Caco-2 (cell line): ENCODE data around the gene NKX2-4. TPM values are rescaled to one million over a fixed set of nuclear protein-coding genes. Genes with fewer than 3 reads are reported as not detected.
"Not testable (repeated sequence)": the region's sequence is repeated elsewhere in the genome, so short reads cannot be mapped to it uniquely, and the experiment has no call there.

ENCODE experiments used
- BruUV-seq: library from RNA; stranded (reverse); fragments of 400-500 nt; replicated peaks from 2 replicates; lab custom pipeline; 2021; lab: Mats Ljungman, UMichigan
- CTCF ChIA-PET: fragments of 300-600 bp; sonication (Branson Sonifier 250); formaldehyde crosslinking; loops from one replicate; lab custom pipeline; 2022; ENCODE audit warnings: antibody characterized with exemption; lab: Charles Lee
- POLR2A ChIA-PET: fragments of 300-600 bp; sonication (Branson Sonifier 250); formaldehyde crosslinking; loops from one replicate; lab custom pipeline; 2022; ENCODE audit warnings: antibody characterized with exemption; lab: Charles Lee
- DNase-seq, 2 experiments: peaks; one replicate each; pipeline versions ENCODE4 v3.0.0 to v3.0.0-alpha.2; 2020 to 2022
- H3K27me3 ChIP-seq: replicated peaks from 2 replicates; pipeline ENCODE4 v1.6.0; 2011; ENCODE audit warnings: low read length; ENCODE audit not compliant: control insufficient read depth, insufficient read depth
- H3K36me3 ChIP-seq: 2 replicates; pipeline ENCODE4 v1.5.1; 2011; ENCODE audit warnings: low read length; ENCODE audit not compliant: control insufficient read depth, insufficient read depth
- H3K4me1 ChIP-seq: fragments of 250-450 bp; sonication (Bioruptor Pico); 2 replicates; pipeline ENCODE4 v1.5.1; 2020; ENCODE audit warnings: mild to moderate bottlenecking
- H3K4me3 ChIP-seq: 2 replicates; pipeline ENCODE4 v1.5.1; 2011; ENCODE audit warnings: low read depth, mild to moderate bottlenecking, control low read depth, low read length
- H3K9me3 ChIP-seq: fragments of 250-450 bp; sonication (Bioruptor Pico); 2 replicates; pipeline ENCODE4 v1.5.1; 2020; ENCODE audit warnings: mild to moderate bottlenecking, moderate library complexity
- H3K27ac Mint-ChIP-seq: one replicate; pipeline ENCODE4 v1.8.0; 2022; ENCODE audit warnings: mixed read lengths; ENCODE audit not compliant: unreplicated experiment
- H3K27me3 Mint-ChIP-seq: one replicate; pipeline ENCODE4 v1.8.0; 2022; ENCODE audit warnings: mixed read lengths; ENCODE audit not compliant: insufficient read depth, unreplicated experiment
- H3K36me3 Mint-ChIP-seq: one replicate; pipeline ENCODE4 v1.8.0; 2022; ENCODE audit warnings: mild to moderate bottlenecking, mixed read lengths; ENCODE audit not compliant: insufficient read depth, unreplicated experiment
- H3K4me1 Mint-ChIP-seq: one replicate; pipeline ENCODE4 v1.8.0; 2022; ENCODE audit warnings: low read depth, mixed read lengths; ENCODE audit not compliant: unreplicated experiment
- H3K4me3 Mint-ChIP-seq: one replicate; pipeline ENCODE4 v1.8.0; 2022; ENCODE audit warnings: mild to moderate bottlenecking, moderate library complexity, mixed read lengths; ENCODE audit not compliant: unreplicated experiment
- H3K9me3 Mint-ChIP-seq: one replicate; pipeline ENCODE4 v1.8.0; 2022; ENCODE audit warnings: mixed read lengths; ENCODE audit not compliant: unreplicated experiment
- CTCF ChIP-seq, 2 experiments: fragments of 200-600 bp in 1 of 2; IDR thresholded peaks; 1 replicate in 1 of 2; 2 replicates in 1 of 2; pipeline versions ENCODE4 v1.5.1 to v1.8.0; 2011 to 2022; ENCODE audit warnings: antibody characterized with exemption in 1 of 2, control low read depth in 1 of 2, inconsistent platforms in 1 of 2, low read depth in 1 of 2, low read length in 1 of 2, mild to moderate bottlenecking in 1 of 2, moderate library complexity in 1 of 2; ENCODE audit not compliant: insufficient read depth in 1 of 2, severe bottlenecking in 1 of 2, unreplicated experiment in 1 of 2
- intact Hi-C: fragments of 100-400 bp; cut with micrococcal nuclease; formaldehyde crosslinking; loops from one replicate; pipeline ENCODE4 v1.10.0; 2022; ENCODE audit not compliant: unreplicated experiment
- total RNA-seq: library from RNA; stranded (reverse); gene quantifications from 2 replicates; pipeline ENCODE4 v1.2.3, GENCODE V29; 2022

NKX2-4 gene
- total RNA-seq, 1 experiment from 2014 or later = not detected

- H3K36me3 ChIP-seq = no peaks in the 10 kb centered on the region; the same call in 1 of the 2 replicates
- Mint-ChIP-seq H3K36me3 (peaks cover 37% of the 10 kb centered on the region), H3K4me3 (no peak overlapping the region), H3K4me1 (no peaks in the 10 kb centered on the region), H3K27me3 (no peaks in the 10 kb centered on the region), H3K27ac (no peak overlapping the region), H3K9me3 (no peaks in the 10 kb centered on the region)
- TF ChIP-seq CTCF (IDR thresholded peaks at IDR 0.05; ENCODE audit: insufficient read depth in 1 of 2, low read depth in 1 of 2, low read length in 1 of 2, severe bottlenecking in 1 of 2, unreplicated experiment in 1 of 2) = no peak
- no peaks in the 10 kb centered on the region for H3K27me3 ChIP-seq
- POLR2A ChIA-PET = no interaction called here
- no TSS peak for BruUV-seq
- intact Hi-C loops = no loop called here
- no peak for DNase-seq
- H3K9me3 ChIP-seq = no peaks in the 10 kb centered on the region
- no peaks in the 10 kb centered on the region for H3K4me1 ChIP-seq
- CTCF ChIA-PET = no interaction called here
- H3K4me3 ChIP-seq = no peak overlapping the region
These were observed 28.5 kb downstream of the NKX2-4 start for GRCh38 chr20:21368791-21369190.

GRCh38 chr20:21366273-21366672 lies 31.1 kb downstream of the NKX2-4 start:
- H3K27ac Mint-ChIP-seq, H3K4me1 Mint-ChIP-seq, POLR2A ChIA-PET, H3K4me3 Mint-ChIP-seq, H3K9me3 ChIP-seq, BruUV-seq, DNase-seq, H3K27me3 Mint-ChIP-seq, H3K36me3 ChIP-seq, H3K4me1 ChIP-seq, H3K9me3 Mint-ChIP-seq, H3K4me3 ChIP-seq, H3K27me3 ChIP-seq, intact Hi-C loops: not testable (repeated sequence)
- H3K36me3 Mint-ChIP-seq = peaks cover 48% of the 10 kb centered on the region
- CTCF ChIA-PET = interaction anchor here (0.6 to 0.7 kb wide), 2 partner anchors 29 to 131 kb away, joined by 4 read pairs; no protein-coding TSS in a partner anchor

GRCh38 chr20:21365771-21366170 lies 31.6 kb downstream of the NKX2-4 start:
- POLR2A ChIA-PET = no interaction called here
- no peak for DNase-seq
- peaks cover 53% of the 10 kb centered on the region for H3K36me3 Mint-ChIP-seq

More at GRCh38 chr20:21365771-21366170, 31.6 kb downstream of the NKX2-4 start:
- Mint-ChIP-seq H3K4me1 (no peaks in the 10 kb centered on the region), H3K4me3 (no peak overlapping the region), H3K27ac (no peak overlapping the region), H3K27me3 (no peaks in the 10 kb centered on the region), H3K9me3 (no peaks in the 10 kb centered on the region)
- H3K4me1 ChIP-seq = no peaks in the 10 kb centered on the region
- H3K36me3 ChIP-seq = no peaks in the 10 kb centered on the region; the same call in 1 of the 2 replicates
- TF ChIP-seq CTCF (IDR thresholded peaks at IDR 0.05; ENCODE audit: insufficient read depth in 1 of 2, low read depth in 1 of 2, low read length in 1 of 2, severe bottlenecking in 1 of 2, unreplicated experiment in 1 of 2) = no peak
- H3K27me3 ChIP-seq = no peaks in the 10 kb centered on the region
- no peak overlapping the region for H3K4me3 ChIP-seq
- CTCF ChIA-PET = interaction anchor here (0.6 kb wide), 1 partner anchor 30 kb away, joined by 4 read pairs; no protein-coding TSS in a partner anchor
- BruUV-seq = no TSS peak
- no peaks in the 10 kb centered on the region for H3K9me3 ChIP-seq
- intact Hi-C loops = no loop called here
